Activated CD4-positive, alpha-beta T cell treated with anti-CD3 and anti-CD28 coated beads for 4 hours (primary cell): ENCODE data around the gene NEURL3.

ENCODE experiments used
- DNase-seq, 2 donors: peaks; one replicate each; pipeline ENCODE4 v3.0.0-alpha.2; 2020

Gene NEURL3

DNA sequence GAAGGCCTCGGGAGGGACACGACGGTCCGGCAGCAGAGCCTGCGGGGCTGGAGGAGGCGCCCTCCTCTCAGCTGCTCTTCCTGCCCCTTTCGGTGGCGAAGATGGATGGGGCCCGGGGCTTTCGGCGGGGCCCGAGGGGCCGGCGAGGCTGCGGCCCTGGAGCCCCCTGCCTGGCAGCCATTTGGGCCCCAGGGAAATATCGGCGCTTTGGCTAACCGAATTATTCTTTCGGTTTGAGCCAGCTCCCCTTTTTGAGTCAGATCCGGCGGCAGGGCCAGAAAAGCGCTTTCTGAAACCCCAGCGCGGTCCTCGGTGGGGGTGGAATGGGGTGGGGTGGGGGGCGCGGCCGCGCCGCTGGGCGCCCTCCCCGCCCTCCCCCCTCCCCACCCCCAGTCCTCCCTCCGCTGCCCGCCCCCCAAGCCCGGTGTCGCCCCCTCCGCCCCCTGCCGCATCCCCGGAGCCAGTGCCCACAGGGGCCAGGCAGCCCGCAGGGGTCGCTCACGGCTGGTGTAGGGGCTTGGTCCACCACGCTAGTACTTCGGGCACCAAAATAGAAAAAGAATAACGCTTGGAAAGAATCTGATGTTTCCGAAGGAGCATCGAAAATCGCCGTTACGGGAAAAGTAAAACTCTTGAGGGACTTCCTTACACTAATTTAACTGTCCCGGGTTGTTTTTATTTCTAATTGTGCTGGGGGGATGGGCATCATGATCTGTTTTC is 22.3 kb upstream of the NEURL3 start:
- DNase-seq: peak; percentile 61 to 63

DNA sequence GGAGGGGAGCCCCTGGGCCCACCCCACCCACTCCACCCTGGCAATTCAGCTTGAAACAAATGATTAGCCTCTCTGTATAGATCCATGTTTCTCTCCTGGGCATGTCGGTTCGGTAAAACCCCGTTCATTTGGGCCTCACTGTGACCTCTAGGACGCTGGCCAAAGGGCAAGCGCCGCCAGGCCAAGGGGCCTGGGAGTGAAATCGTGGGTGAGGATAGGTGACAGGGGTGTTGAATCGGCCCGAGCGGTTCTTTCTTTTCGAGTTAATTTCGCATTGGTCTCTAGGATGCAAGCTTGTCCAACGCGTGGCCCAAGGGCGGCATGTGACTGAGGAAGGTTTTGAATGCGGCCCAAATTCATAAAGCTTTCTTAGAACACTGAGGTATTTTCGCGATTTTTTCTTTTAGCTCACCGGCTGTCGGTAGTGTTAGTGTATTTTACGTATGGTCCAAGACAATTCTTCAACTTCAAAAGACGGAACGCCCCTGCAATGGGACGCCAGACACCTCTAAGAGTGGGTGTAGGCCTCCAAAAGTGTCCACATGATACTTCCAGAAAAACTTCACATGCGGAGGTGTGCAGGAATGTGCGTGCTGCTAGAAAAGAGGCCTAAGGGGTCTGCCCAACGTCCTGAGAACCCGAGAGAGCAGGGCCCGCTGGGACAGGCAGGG is 21.6 kb upstream of the NEURL3 start:
- DNase-seq: no peak

DNA sequence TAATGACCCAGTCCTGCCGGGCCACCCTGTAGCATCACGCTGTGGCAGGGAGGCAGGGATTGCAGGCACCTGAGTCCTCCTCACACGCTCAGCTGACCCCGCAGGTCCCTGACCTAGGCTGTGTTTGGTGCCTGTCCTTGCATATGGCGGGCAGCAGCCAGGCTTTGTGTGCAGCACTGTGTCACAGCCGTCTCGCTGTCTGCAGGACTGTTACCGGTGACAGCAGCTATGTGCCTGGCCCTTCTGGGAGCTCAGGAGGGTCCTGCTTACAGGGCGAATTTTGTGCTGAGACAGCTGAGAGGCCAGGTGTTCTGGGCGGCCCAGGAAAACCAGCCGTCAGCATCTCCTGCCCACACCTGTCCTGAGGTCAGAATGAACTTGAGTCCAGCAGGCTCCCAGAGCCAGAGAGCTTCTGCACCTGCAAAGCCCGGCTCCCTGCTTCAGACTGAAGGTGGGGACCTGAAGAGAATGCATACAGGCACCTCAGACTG is 21.0 kb upstream of the NEURL3 start:
- DNase-seq: no peak

DNA sequence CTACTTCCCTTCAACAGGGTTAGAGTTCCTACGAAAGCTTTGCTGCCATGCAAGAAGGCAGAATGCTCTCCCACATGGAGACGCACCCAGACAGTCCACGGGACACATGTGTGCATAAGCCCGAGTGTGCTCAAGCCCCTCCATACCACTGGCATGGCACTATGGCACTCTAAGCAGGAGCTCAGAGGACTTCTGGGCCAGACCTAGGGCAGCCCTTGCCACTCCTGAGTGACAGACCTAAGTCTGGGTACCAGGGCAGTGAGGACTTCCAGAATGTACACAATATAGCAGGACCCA is 20.0 kb upstream of the NEURL3 start:
- no peak for DNase-seq

DNA sequence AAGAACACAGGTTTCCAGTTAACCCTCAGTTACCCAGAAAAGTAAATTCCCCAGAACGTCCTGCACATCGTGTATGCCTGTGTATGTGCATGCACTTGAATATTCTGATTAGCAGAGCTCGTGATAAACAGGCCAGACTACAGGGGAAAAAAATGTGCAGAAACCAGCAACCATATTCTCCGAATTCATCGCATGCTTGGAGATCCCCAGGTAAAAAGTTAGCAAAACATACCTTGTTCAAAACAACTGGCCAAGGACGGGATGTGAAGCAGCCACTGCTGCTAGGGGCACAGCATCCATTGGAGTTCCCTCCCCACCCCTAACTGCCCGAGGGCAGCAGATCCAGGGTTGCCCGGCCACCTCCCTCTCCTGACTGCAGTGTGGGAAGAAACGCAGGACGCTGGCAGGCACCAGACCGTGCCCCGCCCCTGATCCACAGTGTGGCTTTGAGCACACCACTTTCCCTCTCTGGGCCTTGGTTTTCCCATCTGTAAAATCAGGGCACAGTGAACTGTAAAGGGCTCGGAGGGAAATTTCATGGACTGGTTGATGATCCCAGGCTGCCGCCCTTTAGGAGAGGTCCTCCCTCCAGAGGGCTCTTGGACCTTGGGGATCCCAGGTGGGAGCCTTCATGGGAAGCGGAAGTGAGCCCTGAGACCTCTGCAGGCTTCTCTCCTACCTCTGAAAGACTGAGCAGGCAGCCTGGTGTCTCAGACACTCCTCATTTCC is 19.5 kb upstream of the NEURL3 start:
- DNase-seq: no peak

DNA sequence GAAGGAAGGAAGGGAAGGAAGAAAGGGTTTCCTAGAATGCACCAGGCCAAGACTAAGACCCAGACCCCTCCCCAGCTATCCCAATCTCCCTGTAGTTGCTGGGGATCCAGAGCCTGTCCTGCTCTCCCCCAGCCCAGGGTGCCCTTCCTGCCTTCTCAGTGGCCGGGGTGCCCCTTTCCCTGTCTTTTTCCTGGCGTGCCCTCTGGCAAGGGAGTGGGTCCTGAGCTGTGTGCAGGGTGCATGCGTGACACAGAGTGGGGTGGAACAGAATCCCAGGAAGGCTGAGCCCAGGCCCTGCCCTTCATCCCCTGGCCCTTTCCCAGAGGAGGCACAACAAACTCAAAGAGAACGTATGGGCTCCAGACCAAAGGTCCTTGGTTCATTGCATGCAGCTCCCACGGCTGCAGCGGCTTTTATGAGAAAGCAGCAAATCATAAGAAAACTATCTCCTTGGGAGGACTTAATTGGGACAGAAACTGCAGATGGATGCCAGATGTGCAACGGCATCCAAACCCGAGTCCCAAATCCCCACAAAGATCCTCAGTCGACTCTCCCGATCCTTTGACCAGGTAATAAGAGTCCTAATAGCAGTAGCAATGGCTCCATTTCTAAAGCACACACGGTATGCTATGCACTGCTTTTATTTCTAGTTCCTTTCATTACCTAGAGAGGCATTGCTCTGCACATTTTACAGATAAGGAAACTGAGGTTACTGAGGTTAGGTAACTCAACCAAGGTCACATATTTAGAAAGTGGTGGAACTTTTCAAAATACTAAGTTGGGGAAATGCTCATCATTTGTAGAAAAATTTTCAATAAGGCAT is 18.7 kb upstream of the NEURL3 start:
- DNase-seq: no peak

DNA sequence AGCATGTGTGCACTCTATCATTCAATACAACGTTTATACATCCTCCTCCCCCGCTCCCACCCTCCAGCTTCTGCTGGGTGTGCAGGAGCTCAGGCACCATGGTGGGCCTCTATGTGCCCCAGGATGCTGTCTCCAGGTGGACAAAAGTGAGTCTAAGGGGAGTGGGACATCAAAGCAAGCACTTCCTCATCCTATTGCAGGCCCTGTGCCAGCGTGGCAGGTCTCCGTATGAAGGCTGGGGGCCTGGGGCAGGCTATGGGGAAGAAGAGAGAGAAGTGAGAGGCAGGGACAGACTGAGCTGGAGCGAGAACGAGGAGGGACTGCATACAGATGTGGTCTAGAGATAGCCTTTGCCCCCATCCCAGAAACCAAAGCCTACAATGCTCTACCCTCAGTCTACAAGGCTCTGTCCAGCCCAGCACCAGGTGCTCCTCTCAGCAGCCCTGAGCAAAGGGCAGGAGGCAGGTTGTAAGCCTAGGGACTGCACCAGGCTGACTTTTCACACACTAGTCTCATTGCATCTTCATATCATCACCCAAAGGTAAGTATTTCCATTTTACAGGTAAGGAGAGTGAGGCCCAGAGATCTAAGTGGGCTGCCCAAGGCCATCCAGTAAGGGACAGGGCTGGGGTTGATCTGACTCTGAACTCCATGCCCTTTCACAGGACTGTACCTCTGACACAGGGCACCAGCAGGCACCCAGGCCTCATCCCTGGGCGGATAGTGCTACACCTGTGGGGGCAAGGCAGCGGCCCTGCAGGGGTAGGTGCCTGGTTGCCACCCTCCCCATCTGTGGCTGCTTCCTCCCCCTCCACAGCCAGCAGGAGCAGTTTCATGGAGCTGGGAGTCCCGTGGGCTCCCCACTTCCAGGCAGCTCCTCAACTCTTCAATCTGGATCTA is 17.4 kb upstream of the NEURL3 start:
- DNase-seq: no peak

DNA sequence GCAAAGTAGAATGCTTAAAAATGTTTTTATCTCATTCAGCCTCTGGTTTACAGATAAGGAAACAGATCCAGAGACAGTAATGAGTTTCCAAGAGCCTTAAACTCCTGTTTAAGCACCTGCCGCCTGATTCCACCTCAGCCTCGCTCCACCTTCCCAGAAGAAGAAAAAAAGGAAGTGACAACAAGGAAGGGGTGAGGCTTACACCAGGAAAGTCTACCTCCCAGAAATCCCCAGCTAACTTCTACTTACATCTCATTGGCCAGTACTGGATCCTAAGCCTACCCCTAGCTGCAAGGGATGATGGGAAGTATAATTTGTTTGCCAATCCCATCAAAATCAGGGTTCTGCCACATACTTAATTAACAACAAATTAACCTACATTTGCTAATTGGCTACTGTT is 16.1 kb upstream of the NEURL3 start:
- DNase-seq: no peak

DNA sequence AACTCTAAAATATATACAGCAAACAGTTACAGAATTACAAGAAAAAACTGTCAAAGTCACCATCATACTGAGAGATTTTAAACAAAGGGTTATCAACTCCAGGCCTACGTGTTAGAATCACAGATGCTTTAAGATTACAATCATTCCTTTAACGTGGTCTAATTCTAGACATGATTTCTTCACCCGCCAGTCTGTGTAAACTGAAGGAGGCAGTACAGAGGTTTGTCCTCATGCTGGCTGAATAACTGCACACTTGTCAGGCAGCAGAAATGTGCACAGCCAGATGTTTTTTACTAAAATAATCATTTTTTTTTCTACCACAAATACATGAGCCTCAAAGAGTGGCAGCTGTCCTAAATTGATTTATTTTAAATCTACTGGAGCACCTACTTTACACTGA is 15.5 kb upstream of the NEURL3 start:
- no peak for DNase-seq

DNA sequence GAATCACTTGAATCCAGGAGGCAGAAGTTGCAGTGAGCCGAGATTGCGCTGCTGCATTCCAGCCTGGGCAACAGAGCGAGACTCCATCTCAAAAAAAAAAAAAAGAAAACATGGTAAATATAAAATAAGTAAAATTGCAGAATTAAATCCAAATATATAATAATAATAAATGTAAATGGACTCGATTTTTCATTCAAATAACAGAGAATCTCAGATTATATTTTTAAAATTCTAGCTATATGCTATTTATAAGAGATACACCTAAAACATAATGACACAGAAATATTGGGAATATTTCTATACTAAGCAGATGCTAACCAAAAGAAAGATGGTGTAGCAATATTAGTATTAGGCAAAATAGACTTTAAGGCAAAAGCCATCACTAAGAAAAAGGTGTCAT is 15.1 kb upstream of the NEURL3 start:
- DNase-seq: no peak

DNA sequence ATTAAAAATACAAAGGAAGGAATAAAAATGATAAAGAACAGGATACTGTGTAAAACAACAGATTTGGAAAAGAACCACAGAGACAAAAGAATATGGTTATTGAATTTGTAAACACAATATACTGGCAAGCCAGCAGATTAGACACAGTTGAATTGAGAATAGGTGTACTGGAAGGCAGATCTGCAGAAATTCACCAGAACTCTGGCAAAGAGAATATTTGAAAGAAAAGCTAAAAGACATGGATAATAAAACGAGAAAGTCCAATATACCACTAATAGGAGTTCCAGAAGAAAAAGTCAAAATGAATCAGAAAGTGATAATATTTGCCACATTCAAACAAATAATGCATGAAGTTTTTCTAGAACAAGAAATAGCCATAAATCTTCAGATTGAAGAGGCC is 11.9 kb upstream of the NEURL3 start:
- DNase-seq: no peak

DNA sequence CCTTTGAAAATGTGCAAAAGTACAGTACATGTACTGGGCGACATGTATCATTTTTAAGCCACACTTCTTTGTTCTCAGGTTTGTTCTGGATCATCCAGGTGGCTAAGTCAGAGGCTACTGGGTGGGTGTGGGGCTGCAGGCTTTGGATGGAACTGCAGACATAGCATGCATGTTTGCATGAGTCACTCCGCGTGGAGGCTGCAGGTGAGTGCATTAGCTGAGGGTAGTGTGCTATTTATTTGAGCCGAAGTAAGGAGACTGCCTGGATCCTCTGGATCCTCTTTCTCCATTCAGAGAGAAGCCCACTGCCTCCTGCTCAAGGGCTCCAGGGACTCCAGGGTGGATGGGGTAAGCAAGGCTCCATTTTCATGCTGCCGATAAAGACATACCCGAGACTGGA is 9.4 kb upstream of the NEURL3 start:
- DNase-seq: no peak

DNA sequence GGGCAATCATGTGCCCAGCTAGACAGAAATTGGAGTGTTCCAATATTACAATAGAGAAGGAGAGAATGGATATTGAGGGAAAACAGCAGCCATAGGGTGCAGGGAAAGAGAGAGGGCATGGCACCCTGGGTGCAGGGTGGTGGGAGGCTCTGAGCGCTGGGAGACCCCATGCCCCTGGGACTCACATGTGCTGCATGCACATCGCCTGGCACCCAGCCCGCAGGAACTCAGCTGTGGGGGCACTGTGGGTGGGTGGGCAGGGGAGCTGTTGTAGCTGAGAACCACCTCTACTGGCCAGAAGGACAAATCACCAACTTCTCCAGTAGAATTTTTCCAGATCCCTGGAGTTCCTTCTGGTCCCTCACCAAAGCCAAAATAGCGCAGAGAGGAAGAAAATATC is 7.2 kb upstream of the NEURL3 start:
- DNase-seq: no peak

DNA sequence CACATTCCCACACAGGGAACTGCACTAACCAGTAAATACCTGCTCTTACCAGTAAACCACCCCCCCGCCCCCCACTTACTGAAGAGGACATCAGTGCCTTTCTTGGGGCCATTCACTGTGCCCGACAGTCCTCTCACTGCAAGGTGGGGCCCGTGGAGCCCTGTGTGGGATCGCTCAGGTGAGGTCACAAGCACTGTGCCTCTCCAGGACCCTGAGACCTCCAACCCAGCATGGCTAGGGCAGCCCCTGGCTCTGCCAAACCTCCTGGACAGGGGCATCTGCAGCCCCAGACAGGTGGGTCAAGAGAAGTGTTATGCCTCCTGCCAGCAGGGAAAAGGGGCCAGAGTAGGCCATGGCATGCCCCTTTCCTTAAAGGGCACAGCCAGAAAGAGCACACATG is 6.7 kb upstream of the NEURL3 start:
- DNase-seq: no peak

DNA sequence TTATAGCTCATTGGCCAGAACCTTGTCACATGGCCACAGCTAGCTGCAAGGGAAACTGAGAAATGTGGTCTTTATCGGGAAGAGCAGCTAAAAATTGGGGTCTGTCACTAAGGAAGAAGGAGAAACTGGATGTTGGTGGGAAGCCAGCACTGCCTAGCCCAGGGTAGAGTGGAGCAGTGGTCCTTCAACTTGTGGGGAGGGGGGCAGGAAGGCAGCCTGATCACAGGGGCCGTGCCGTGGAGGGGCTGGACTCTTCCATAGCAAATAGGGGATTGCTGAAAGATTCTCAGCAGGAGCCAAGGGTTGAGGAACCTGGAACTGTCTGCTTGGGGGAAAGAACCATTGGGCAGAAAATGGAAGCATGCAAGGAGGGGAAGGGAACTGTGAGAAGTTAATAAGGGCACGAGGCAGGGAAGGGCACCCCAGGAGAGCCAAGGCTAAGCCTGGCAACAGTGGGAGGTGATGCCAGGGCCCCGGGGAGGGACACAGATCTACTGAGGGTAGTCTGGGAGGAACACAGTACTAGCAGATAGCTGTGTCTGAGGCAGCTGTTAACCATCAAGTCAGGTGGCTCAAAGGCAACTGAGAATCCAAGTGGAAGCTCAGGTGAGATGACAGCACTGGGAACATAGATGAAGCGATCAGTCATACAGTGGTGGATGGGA is 5.9 kb upstream of the NEURL3 start:
- no peak for DNase-seq

DNA sequence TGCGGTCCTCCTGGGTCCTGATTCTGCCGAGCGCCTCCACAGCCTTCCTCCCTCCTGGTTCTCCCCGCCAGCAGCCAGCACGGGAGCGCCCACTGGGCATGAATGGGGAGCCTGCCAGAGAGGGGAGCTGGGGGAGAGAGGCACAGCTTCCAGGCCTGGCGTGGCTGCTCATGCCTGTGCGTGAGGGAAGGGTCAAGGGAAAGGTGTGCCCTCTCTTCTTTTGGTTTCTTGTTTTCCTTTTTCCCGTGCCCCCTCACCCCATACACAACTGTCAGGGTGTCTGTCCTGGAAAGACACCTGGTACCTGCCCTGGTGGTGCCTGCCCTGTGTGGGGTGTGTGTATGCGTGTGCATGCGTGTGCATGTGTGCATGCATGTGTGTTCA is 4.7 kb upstream of the NEURL3 start:
- DNase-seq: no peak

DNA sequence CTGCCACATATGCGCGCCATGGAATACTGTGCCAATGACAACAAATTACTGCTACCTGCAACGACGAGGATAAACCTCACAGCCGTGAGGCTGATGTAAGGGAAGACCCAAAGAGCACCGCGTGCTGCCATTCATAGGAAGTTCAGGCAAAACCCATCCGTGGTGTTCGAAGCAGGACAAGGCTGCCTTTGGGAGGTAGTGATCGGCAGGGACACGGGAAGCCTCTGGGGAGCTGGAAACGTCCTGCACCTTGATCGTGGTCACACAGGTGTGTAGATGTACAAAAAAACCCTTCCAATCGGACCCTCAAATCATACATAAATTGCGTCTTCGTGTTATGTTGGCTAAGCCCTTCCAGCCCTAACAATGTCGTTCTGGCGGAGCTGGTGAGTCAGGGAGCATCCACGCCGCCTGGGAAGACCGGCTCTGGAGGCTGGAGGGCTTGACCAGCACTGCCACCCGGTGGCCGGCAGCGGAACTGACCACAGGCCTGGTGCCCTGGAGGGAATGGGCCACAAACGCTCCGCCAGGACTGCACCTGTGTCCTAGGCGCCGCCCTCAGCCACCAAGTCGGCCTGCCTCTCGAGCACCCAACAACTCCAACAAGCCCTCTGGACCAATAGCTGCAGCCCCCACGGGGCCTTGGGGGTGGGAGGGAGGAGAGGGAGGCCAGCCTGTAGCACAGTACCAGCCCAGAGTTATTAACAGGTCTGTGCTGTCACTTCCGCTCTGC is 4.1 kb upstream of the NEURL3 start:
- DNase-seq: peak; percentile 41 to 54

DNA sequence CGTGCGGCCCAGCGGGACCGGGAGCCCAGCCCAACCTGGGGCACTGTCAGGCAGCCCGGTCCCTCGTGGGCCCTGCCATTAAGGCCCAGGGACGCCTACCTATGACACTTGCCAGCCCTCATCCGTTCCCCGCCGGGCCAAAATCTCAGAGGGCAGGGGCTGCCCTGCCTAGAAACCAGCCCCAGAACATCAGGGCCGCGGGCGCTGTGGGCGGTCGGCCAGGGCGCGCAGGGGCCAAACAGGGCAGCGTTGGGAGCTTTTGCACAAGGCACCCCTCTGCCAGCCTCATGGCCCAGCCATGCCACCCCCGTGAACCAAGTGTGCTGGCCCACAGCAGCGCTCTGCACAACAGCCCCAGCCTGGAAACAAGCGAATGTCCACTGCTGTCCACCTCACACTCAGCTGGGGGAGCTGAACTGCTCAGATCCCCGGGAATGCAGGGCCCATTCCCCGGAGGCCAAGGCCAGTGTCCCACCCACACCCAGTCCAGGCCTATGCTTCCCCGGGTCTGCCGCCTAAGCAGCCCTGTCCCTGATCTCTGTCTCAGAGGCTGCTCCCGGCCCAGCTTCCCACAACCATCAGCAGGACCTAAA is 3.5 kb upstream of the NEURL3 start:
- no peak for DNase-seq

DNA sequence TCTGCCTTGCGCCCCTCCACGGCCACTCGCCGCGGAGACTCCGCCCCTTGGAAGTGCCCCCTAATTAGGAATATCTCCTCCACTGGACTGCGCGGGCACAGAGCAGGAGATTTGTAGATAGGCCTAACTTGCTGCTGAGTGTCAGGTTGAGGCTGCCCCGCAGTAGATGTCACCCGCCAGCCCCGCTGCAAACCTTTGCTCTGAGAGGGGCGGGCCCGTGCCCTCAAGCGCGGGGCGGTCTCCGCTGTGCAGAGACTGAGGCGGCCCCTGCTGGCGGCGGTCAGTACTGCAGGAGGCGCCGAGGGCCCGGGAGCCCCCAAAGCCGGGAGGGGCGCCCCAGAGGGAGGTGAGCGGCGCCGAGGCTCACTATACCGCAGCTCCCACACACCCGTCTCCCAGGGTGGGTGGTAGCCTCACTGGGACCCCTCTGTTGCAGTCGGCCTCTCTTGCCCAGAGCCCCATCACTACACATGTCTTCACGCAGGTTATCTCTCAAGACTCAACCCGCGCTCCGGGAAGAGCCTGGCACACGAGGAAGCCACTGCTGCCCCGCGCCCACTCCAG is 2.9 kb upstream of the NEURL3 start:
- DNase-seq: peak; percentile 83 to 89

DNA sequence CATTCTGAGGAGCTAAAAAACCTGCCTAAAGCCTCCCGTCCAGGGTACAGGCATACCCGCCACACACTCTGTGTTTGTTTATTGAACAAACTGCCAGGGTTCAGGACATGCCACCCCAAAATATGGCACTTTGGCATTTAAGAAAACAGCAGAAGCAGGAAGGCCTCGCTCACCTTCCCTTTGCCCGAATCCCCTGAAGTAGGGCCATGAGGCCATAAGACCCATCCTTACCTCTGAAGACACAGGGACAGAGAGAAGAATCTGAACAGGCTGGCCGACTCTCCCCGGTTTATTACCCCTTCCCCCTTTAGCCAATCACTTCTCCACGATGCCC is 1.7 kb upstream of the NEURL3 start:
- no peak for DNase-seq
